Stomach (tissue), 9 donors: Measurements from ENCODE around the gene BTBD9. TPM values are rescaled to one million over a fixed set of nuclear protein-coding genes. Genes with fewer than 3 reads are reported as not detected.

Experiments used
- DNase-seq, 2 donors: peaks; one replicate each; pipeline versions ENCODE4 v3.0.0 to v3.0.0-alpha.2; 2013 to 2019
- H3K27ac ChIP-seq, 5 donors: fragments of 200-600 bp in 4 of 5; sonication (generic) in 4 of 5; one replicate each; pipeline ENCODE4 v1.5.1; 2013 to 2019; ENCODE audit warnings: mild to moderate bottlenecking in 1 of 5, moderate library complexity in 1 of 5
- H3K27me3 ChIP-seq, 3 donors: fragments of 200-600 bp; sonication (generic); one replicate each; pipeline ENCODE4 v1.5.1; 2017 to 2019; ENCODE audit warnings: mixed run types in 1 of 3
- H3K36me3 ChIP-seq, 4 donors: fragments of 200-600 bp; sonication (generic); 1 replicate in 3 of 4; 2 replicates in 1 of 4; pipeline ENCODE4 v1.5.1; 2016 to 2019
- H3K4me1 ChIP-seq, 4 donors: fragments of 200-600 bp; sonication (generic); one replicate each; pipeline ENCODE4 v1.5.1; 2016 to 2019
- H3K4me3 ChIP-seq, 4 donors: fragments of 200-600 bp; sonication (generic) in 3 of 4; one replicate each; pipeline ENCODE4 v1.5.1; 2016 to 2019; ENCODE audit warnings: mild to moderate bottlenecking in 1 of 4
- H3K9me3 ChIP-seq, 4 donors: fragments of 200-600 bp; sonication (generic); one replicate each; pipeline ENCODE4 v1.5.1; 2016 to 2019
- CTCF ChIP-seq, 7 experiments: fragments of 450-650 bp in 4 of 7; fragments of 200-600 bp in 3 of 7; sonication (generic) in 3 of 7; IDR thresholded peaks; one replicate each; pipeline ENCODE4 v1.5.1; 2016 to 2019; ENCODE audit warnings: antibody characterized with exemption in 7 of 7, control low read depth in 2 of 7, mild to moderate bottlenecking in 1 of 7
- EP300 ChIP-seq: sonication (generic); formaldehyde crosslinking; IDR thresholded peaks from one replicate; pipeline ENCODE4 v1.6.1; 2017; ENCODE audit warnings: antibody characterized with exemption
- POLR2A ChIP-seq, 4 donors: fragments of 450-650 bp; IDR thresholded peaks; one replicate each; pipeline ENCODE4 v1.6.1; 2016; ENCODE audit warnings: antibody characterized with exemption in 4 of 4, control low read depth in 2 of 4, mild to moderate bottlenecking in 1 of 4, moderate library complexity in 1 of 4
- POLR2AphosphoS5 ChIP-seq, 3 donors: sonication (generic); formaldehyde crosslinking; IDR thresholded peaks; one replicate each; pipeline ENCODE4 v1.6.1; 2016; ENCODE audit warnings: antibody characterized with exemption in 3 of 3
- WGBS, 5 donors: extraction: QIAGEN DNeasy Blood & Tissue Kit in 3 of 5; methylation state at CpG; one replicate each; pipeline versions ENCODE4 v1.1.5 to v1.1.7; 2013 to 2018; 5-methylcytosine and 5-hydroxymethylcytosine counted together
- intact Hi-C: fragments of 100-400 bp; cut with DNase I; formaldehyde crosslinking; loops from one replicate; pipeline ENCODE4 v1.15.1; 2023; ENCODE audit warnings: low total_unique reads
- polyA plus RNA-seq, 3 donors: library from polyadenylated mRNA; stranded (reverse); fragments of 200-250 nt; gene quantifications; one replicate each; pipeline ENCODE4 v1.2.3, GENCODE V29; 2013
- total RNA-seq, 5 donors: library from RNA; depleted of rRNA; stranded (reverse); fragments of >200 nt; gene quantifications; one replicate each; pipeline versions ENCODE4 v1.1.0 to v1.2.3, GENCODE V29; 2014 to 2016
- donor health status: healthy with polysubstance abuse.
- donor health status: Bipolar disorder and iron deficiency.
- donor health status: healthy.

The BTBD9 gene
- total and polyA plus RNA-seq, 8 donors, result 1.4 to 90.2 (median 6.8) TPM

- Histone ChIP-seq H3K9me3 (no peaks in the 10 kb centered on the region), H3K27ac (no peak overlapping the region), H3K36me3 (no peaks in the 10 kb centered on the region), H3K27me3 (no peaks in the 10 kb centered on the region), H3K4me1 (no peaks in the 10 kb centered on the region), H3K4me3 (no peak overlapping the region)
- TF ChIP-seq CTCF (IDR thresholded peaks at IDR 0.05) (no peak), POLR2A (IDR thresholded peaks at IDR 0.05) (no peak), POLR2AphosphoS5 (IDR thresholded peaks at IDR 0.05) (no peak), EP300 (no peak)
- peak in 1 of 2 donors; percentile 39 for DNase-seq
- intact Hi-C loops, result no loop called here
- 63 to 87% (median 72%) methylated on average over 4 of the region's 4 CpGs for WGBS, 5 donors
These were observed 226.5 kb downstream of the BTBD9 start for GRCh38 chr6:38413102-38413800.

GRCh38 chr6:38407192-38407591 is 232.5 kb downstream of the BTBD9 start:
- 72 to 89% (median 85%) methylated on average over 3 of the region's 3 CpGs for WGBS, 5 donors
- Histone ChIP-seq H3K36me3 (no peaks in the 10 kb centered on the region), H3K27me3 (no peaks in the 10 kb centered on the region), H3K27ac (no peak overlapping the region), H3K9me3 (no peaks in the 10 kb centered on the region), H3K4me3 (no peak overlapping the region), H3K4me1 (peaks cover 0 to 15% (median 12%) of the 10 kb centered on the region in 4 donors)
- TF ChIP-seq CTCF (IDR thresholded peaks at IDR 0.05), result no peak
- no peak for TF ChIP-seq POLR2AphosphoS5 (IDR thresholded peaks at IDR 0.05)
- no peak for TF ChIP-seq EP300
- no peak for TF ChIP-seq POLR2A (IDR thresholded peaks at IDR 0.05)
- DNase-seq, result no peak
- intact Hi-C loops, result no loop called here

- Histone ChIP-seq H3K9me3 (no peaks in the 10 kb centered on the region), H3K27ac (no peak overlapping the region), H3K36me3 (no peaks in the 10 kb centered on the region), H3K4me3 (no peak overlapping the region), H3K4me1 (peaks cover 0 to 15% (median 12%) of the 10 kb centered on the region in 4 donors), H3K27me3 (no peaks in the 10 kb centered on the region)
- TF ChIP-seq POLR2AphosphoS5 (IDR thresholded peaks at IDR 0.05), result no peak
- no peak for TF ChIP-seq EP300
- TF ChIP-seq POLR2A (IDR thresholded peaks at IDR 0.05), result no peak
- TF ChIP-seq CTCF (IDR thresholded peaks at IDR 0.05), result no peak
- DNase-seq, result no peak
- intact Hi-C loops, result no loop called here
- WGBS, 5 donors, result 71 to 88% (median 76%) methylated on average over 1 of the region's 1 CpG
These were observed 233.6 kb downstream of the BTBD9 start for GRCh38 chr6:38406096-38406495.

- Histone ChIP-seq H3K9me3 (no peaks in the 10 kb centered on the region), H3K36me3 (no peaks in the 10 kb centered on the region), H3K27me3 (no peaks in the 10 kb centered on the region), H3K27ac (no peak overlapping the region), H3K4me1 (peaks cover 0 to 20% (median 13%) of the 10 kb centered on the region in 4 donors), H3K4me3 (no peak overlapping the region)
- intact Hi-C loops, result no loop called here
- no peak for TF ChIP-seq POLR2AphosphoS5 (IDR thresholded peaks at IDR 0.05)
- no peak for TF ChIP-seq EP300
- no peak for TF ChIP-seq POLR2A (IDR thresholded peaks at IDR 0.05)
- TF ChIP-seq CTCF (IDR thresholded peaks at IDR 0.05), result no peak
- no peak for DNase-seq
- WGBS, 5 donors, result 40 to 60% (median 46%) methylated on average over 3 of the region's 3 CpGs
These were observed 234.7 kb downstream of the BTBD9 start for GRCh38 chr6:38404900-38405556.
